SK-N-SH (cell line): ENCODE data around the gene TRIOBP. TPM values are rescaled to one million over a fixed set of nuclear protein-coding genes. Genes with fewer than 3 reads are reported as not detected.

ENCODE experiments used
- CTCF ChIA-PET: fragments of 300-600, 350-600 bp; formaldehyde crosslinking; extraction: SDS; loops from one replicate; lab custom pipeline; 2021; lab: Yijun Ruan, JAX
- POLR2A ChIA-PET: fragments of 350-600 bp; sonication (Branson Sonifier 250); formaldehyde crosslinking; extraction: SDS; loops from one replicate; lab custom pipeline; 2020; ENCODE audit warnings: antibody characterized with exemption, inconsistent platforms; lab: Yijun Ruan, JAX
- DNase-seq: peaks from one replicate; pipeline ENCODE4 v3.0.0; 2012
- H2AFZ ChIP-seq: fragments of 200-600 bp; sonication (generic); 2 replicates; pipeline ENCODE4 v1.8.1; 2016; ENCODE audit warnings: antibody characterized with exemption, mild to moderate bottlenecking, low read depth
- H3F3A ChIP-seq: fragments of 200-600 bp; sonication (generic); replicated peaks from 2 replicates; pipeline ENCODE3; 2016; ENCODE audit warnings: antibody characterized with exemption, mild to moderate bottlenecking; ENCODE audit not compliant: insufficient read depth
- H3K27ac ChIP-seq, 2 experiments: fragments of 200-500 bp in 1 of 2; fragments of 200-600 bp in 1 of 2; sonication (Bioruptor generic) in 1 of 2; sonication (generic), shearing (Covaris generic) in 1 of 2; 2 replicates each; pipeline versions ENCODE4 v1.5.1 to v1.6.1; 2014 to 2016; ENCODE audit warnings: low read depth in 2 of 2, inconsistent platforms in 1 of 2, low read length in 1 of 2, mild to moderate bottlenecking in 1 of 2, mixed read lengths in 1 of 2
- H3K27me3 ChIP-seq: fragments of 200-600 bp; sonication (generic), shearing (Covaris generic); 2 replicates; pipeline ENCODE4 v1.6.1; 2016; ENCODE audit warnings: mixed run types; ENCODE audit not compliant: insufficient read depth
- H3K36me3 ChIP-seq, 2 experiments: fragments of 200-500 bp in 1 of 2; fragments of 200-600 bp in 1 of 2; sonication (Bioruptor generic) in 1 of 2; sonication (generic) in 1 of 2; replicated peaks in 1 of 2; 2 replicates each; pipeline versions ENCODE3 to v1.5.1; 2014 to 2016; ENCODE audit warnings: low read length in 1 of 2, mild to moderate bottlenecking in 1 of 2; ENCODE audit not compliant: insufficient read depth in 2 of 2, control insufficient read depth in 1 of 2
- H3K4me1 ChIP-seq, 2 experiments: fragments of 200-500 bp in 1 of 2; fragments of 200-600 bp in 1 of 2; sonication (Bioruptor generic) in 1 of 2; sonication (generic), shearing (Covaris generic) in 1 of 2; 2 replicates each; pipeline versions ENCODE4 v1.5.1 to v1.6.1; 2014 to 2016; ENCODE audit warnings: low read depth in 1 of 2, low read length in 1 of 2, mixed run types in 1 of 2; ENCODE audit not compliant: insufficient read depth in 2 of 2, control insufficient read depth in 1 of 2
- H3K4me2 ChIP-seq: fragments of 200-600 bp; sonication (generic), shearing (Covaris generic); 2 replicates; pipeline ENCODE4 v1.6.1; 2017; ENCODE audit warnings: mixed run types
- H3K4me3 ChIP-seq, 2 experiments: fragments of 200-500 bp in 1 of 2; fragments of 200-600 bp in 1 of 2; sonication (Bioruptor generic) in 1 of 2; sonication (generic), shearing (Covaris generic) in 1 of 2; 2 replicates each; pipeline versions ENCODE4 v1.5.1 to v1.8.1; 2014 to 2016; ENCODE audit warnings: low read depth in 2 of 2, inconsistent platforms in 1 of 2, low read length in 1 of 2, mild to moderate bottlenecking in 1 of 2, mixed read lengths in 1 of 2, moderate library complexity in 1 of 2
- H3K79me2 ChIP-seq: fragments of 200-600 bp; sonication (generic); 2 replicates; pipeline ENCODE4 v1.8.1; 2017; ENCODE audit warnings: mild to moderate bottlenecking; ENCODE audit not compliant: insufficient read depth
- H3K9ac ChIP-seq: fragments of 200-600 bp; sonication (generic); 2 replicates; pipeline ENCODE4 v1.6.1; 2017; ENCODE audit warnings: mixed run types
- H3K9me2 ChIP-seq: fragments of 200-600 bp; sonication (generic); 2 replicates; pipeline ENCODE4 v1.6.1; 2017; ENCODE audit warnings: mixed run types
- H3K9me3 ChIP-seq: fragments of 200-600 bp; sonication (generic); 2 replicates; pipeline ENCODE4 v1.6.1; 2017; ENCODE audit warnings: mixed run types, mild to moderate bottlenecking, moderate library complexity
- H4K20me1 ChIP-seq: fragments of 200-600 bp; sonication (generic); 2 replicates; pipeline ENCODE4 v1.6.1; 2017; ENCODE audit warnings: mild to moderate bottlenecking, mixed run types; ENCODE audit not compliant: insufficient read depth
- CHD2 ChIP-seq: fragments of 150-350 bp; IDR thresholded peaks from 2 replicates; pipeline ENCODE4 v1.6.1; 2018; ENCODE audit warnings: low read length; ENCODE audit not compliant: partially characterized antibody
- EP300 ChIP-seq, 2 experiments: IDR thresholded peaks; 2 replicates each; pipeline versions ENCODE4 v1.4.0 to v1.6.1; 2012; ENCODE audit warnings: borderline replicate concordance in 1 of 2, low read depth in 1 of 2, low read length in 1 of 2
- EZH2phosphoT487 ChIP-seq: fragments of 200-600 bp; sonication (generic); IDR thresholded peaks from 2 replicates; pipeline ENCODE4 v1.6.1; 2017; ENCODE audit warnings: low read depth, mixed run types, mild to moderate bottlenecking, antibody characterized with exemption, moderate library complexity, borderline replicate concordance
- FOSL2 ChIP-seq: IDR thresholded peaks from 2 replicates; pipeline ENCODE4 v1.4.0; 2012; ENCODE audit warnings: low read depth, mild to moderate bottlenecking, moderate library complexity, borderline replicate concordance
- FOXJ3 ChIP-seq: sonication (generic); formaldehyde crosslinking; IDR thresholded peaks from 2 replicates; pipeline ENCODE4 v1.5.1; 2020; ENCODE audit warnings: mild to moderate bottlenecking, missing genetic modification reagents
- FOXM1 ChIP-seq: IDR thresholded peaks from 2 replicates; pipeline ENCODE4 v1.4.0; 2012; ENCODE audit warnings: low read depth, mild to moderate bottlenecking
- GABPA ChIP-seq: IDR thresholded peaks from 2 replicates; pipeline ENCODE4 v1.4.0; 2012; ENCODE audit warnings: low read depth, mild to moderate bottlenecking
- GATA2 ChIP-seq: sonication (generic); formaldehyde crosslinking; IDR thresholded peaks from 2 replicates; pipeline ENCODE4 v1.5.0; 2020; ENCODE audit warnings: mild to moderate bottlenecking, missing genetic modification reagents
- MXI1 ChIP-seq: IDR thresholded peaks from 2 replicates; pipeline ENCODE4 v1.6.1; 2012; ENCODE audit warnings: mild to moderate bottlenecking, low read depth, low read length, improper control_type of control experiment
- NRF1 ChIP-seq: IDR thresholded peaks from 2 replicates; pipeline ENCODE4 v1.6.1; 2012; ENCODE audit warnings: low read depth, mild to moderate bottlenecking, low read length
- RAD21 ChIP-seq: IDR thresholded peaks from 2 replicates; pipeline ENCODE4 v1.6.1; 2012; ENCODE audit warnings: mild to moderate bottlenecking, low read length
- RFX5 ChIP-seq: IDR thresholded peaks from 2 replicates; pipeline ENCODE4 v1.6.1; 2012; ENCODE audit warnings: mild to moderate bottlenecking, improper control_type of control experiment, low read length
- SMC3 ChIP-seq: IDR thresholded peaks from 2 replicates; pipeline ENCODE4 v1.6.1; 2012; ENCODE audit warnings: low read depth, low read length, improper control_type of control experiment
- TAF1 ChIP-seq: IDR thresholded peaks from 2 replicates; pipeline ENCODE4 v1.6.1; 2012; ENCODE audit warnings: low read depth, mild to moderate bottlenecking, low read length, moderate library complexity, borderline replicate concordance
- TCF12 ChIP-seq: IDR thresholded peaks from 2 replicates; pipeline ENCODE4 v1.4.0; 2012
- WGBS: methylation state at CpG from one replicate; pipeline ENCODE4 v1.1.6; 2017; ENCODE audit warnings: low lambda C conversion rate; 5-methylcytosine and 5-hydroxymethylcytosine counted together
- polyA plus RNA-seq, 3 experiments: library from polyadenylated mRNA; depleted of rRNA; stranded (reverse); fragments of >200 nt; gene quantifications; 2 replicates each; pipeline ENCODE4 v1.2.3, GENCODE V29; 2012
- TF ChIP-seq, protein P1 (sequence below): IDR thresholded peaks from 2 replicates; pipeline ENCODE4 v1.4.0; 2012; ENCODE audit warnings: low read depth
- TF ChIP-seq, protein P2 (sequence below): IDR thresholded peaks from 2 replicates; pipeline ENCODE4 v1.6.1; 2012; ENCODE audit warnings: mild to moderate bottlenecking, low read depth, low read length, moderate library complexity
- TF ChIP-seq, protein P3 (sequence below): IDR thresholded peaks from 2 replicates; pipeline ENCODE4 v1.4.0; 2012; ENCODE audit warnings: low read depth, borderline replicate concordance
- TF ChIP-seq, protein P4 (sequence below): IDR thresholded peaks from 2 replicates; pipeline ENCODE4; 2012
- TF ChIP-seq, protein P5 (sequence below): fragments of 150-350 bp; IDR thresholded peaks from 2 replicates; pipeline ENCODE4 v1.6.1; 2017; ENCODE audit warnings: antibody characterized with exemption, low read length, low read depth, borderline replicate concordance

TRIOBP gene
- polyA plus RNA-seq, 1 of the 3 experiments (the other 2 are of a cell fraction): 43.6 TPM

DNA sequence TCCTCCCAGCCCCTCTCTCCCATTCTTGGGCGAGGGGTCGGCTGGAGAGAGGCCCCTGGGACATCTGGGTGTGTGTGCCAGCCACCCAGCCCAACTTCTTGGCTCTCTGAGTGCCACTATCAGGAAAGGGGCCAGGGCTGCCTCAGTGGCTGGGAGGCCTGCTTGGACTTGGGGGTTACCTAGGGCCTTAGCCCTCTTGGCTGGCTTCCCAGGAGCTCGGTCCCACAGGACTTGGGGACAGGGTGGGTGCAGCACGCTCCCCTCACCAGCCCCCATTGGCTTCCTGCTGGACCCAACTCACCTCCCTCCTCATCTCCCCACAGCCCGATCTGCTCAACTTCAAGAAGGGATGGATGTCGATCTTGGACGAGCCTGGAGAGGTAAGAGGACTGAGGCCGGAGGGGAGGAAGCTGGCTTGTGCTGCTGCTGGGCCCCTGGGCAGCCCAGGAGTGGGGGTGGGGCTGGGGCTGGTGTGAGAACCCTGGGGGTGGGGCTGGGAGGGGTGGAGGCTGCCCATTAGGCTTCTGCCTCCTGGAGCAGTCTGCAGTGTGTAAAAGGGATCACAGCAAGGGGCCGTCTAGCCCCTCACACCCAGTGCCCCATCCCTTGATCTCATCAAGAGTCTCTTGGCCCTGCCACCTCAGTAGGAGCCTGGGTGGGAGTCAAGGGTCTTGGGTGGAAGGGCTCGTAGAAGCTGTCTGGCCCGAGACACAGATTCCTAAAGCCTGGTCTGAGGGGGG is 54.8 kb downstream of the TRIOBP start:
- WGBS: 50% methylated on average over 5 of the region's 11 CpGs
- peaks cover 26% of the 10 kb centered on the region for H3F3A ChIP-seq
- peak overlapping the region; percentile 77 to 96 for H3K27ac ChIP-seq
- H3K4me2 ChIP-seq: peak overlapping the region; percentile 71
- no peaks in the 10 kb centered on the region for H3K27me3 ChIP-seq
- H3K9ac ChIP-seq: peak overlapping the region; percentile 18; the same call in 1 of the 2 replicates
- no peaks in the 10 kb centered on the region for H3K9me2 ChIP-seq
- H3K4me1 ChIP-seq: peaks cover 40 to 57% of the 10 kb centered on the region in 2 experiments
- H2AFZ ChIP-seq: no peak overlapping the region
- 0 out of 4 replicates have a peak overlapping the region, but pooled peaks of 1 of the 2 experiments have one; percentile 1 for H3K4me3 ChIP-seq
- H3K79me2 ChIP-seq: peaks cover 77% of the 10 kb centered on the region
- peaks cover 47% of the 10 kb centered on the region for H4K20me1 ChIP-seq
- no peaks in the 10 kb centered on the region for H3K9me3 ChIP-seq
- no peak for DNase-seq
- CTCF ChIA-PET: interaction anchor here (0.8 to 2.6 kb wide), 14 partner anchors 11 to 144 kb away, joined by 3 to 12 read pairs (median 4); no protein-coding TSS in a partner anchor
- H3K36me3 ChIP-seq: peaks cover 8 to 21% of the 10 kb centered on the region in 2 experiments
- TF ChIP-seq SMC3: no peak
- TF ChIP-seq, protein P1, sequence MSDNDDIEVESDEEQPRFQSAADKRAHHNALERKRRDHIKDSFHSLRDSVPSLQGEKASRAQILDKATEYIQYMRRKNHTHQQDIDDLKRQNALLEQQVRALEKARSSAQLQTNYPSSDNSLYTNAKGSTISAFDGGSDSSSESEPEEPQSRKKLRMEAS: no peak
- TF ChIP-seq GABPA: no peak
- TF ChIP-seq TAF1: no peak
- TF ChIP-seq, protein P2, sequence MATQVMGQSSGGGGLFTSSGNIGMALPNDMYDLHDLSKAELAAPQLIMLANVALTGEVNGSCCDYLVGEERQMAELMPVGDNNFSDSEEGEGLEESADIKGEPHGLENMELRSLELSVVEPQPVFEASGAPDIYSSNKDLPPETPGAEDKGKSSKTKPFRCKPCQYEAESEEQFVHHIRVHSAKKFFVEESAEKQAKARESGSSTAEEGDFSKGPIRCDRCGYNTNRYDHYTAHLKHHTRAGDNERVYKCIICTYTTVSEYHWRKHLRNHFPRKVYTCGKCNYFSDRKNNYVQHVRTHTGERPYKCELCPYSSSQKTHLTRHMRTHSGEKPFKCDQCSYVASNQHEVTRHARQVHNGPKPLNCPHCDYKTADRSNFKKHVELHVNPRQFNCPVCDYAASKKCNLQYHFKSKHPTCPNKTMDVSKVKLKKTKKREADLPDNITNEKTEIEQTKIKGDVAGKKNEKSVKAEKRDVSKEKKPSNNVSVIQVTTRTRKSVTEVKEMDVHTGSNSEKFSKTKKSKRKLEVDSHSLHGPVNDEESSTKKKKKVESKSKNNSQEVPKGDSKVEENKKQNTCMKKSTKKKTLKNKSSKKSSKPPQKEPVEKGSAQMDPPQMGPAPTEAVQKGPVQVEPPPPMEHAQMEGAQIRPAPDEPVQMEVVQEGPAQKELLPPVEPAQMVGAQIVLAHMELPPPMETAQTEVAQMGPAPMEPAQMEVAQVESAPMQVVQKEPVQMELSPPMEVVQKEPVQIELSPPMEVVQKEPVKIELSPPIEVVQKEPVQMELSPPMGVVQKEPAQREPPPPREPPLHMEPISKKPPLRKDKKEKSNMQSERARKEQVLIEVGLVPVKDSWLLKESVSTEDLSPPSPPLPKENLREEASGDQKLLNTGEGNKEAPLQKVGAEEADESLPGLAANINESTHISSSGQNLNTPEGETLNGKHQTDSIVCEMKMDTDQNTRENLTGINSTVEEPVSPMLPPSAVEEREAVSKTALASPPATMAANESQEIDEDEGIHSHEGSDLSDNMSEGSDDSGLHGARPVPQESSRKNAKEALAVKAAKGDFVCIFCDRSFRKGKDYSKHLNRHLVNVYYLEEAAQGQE: no peak
- TF ChIP-seq, protein P3, sequence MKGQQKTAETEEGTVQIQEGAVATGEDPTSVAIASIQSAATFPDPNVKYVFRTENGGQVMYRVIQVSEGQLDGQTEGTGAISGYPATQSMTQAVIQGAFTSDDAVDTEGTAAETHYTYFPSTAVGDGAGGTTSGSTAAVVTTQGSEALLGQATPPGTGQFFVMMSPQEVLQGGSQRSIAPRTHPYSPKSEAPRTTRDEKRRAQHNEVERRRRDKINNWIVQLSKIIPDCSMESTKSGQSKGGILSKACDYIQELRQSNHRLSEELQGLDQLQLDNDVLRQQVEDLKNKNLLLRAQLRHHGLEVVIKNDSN: no peak
- TF ChIP-seq, protein P4, sequence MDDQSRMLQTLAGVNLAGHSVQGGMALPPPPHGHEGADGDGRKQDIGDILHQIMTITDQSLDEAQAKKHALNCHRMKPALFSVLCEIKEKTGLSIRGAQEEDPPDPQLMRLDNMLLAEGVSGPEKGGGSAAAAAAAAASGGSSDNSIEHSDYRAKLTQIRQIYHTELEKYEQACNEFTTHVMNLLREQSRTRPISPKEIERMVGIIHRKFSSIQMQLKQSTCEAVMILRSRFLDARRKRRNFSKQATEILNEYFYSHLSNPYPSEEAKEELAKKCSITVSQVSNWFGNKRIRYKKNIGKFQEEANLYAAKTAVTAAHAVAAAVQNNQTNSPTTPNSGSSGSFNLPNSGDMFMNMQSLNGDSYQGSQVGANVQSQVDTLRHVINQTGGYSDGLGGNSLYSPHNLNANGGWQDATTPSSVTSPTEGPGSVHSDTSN: no peak
- TF ChIP-seq RFX5: no peak
- TF ChIP-seq MXI1: no peak
- TF ChIP-seq EP300 (IDR thresholded peaks at IDR 0.05; ENCODE audit: borderline replicate concordance in 1 of 2, low read depth in 1 of 2, low read length in 1 of 2): no peak
- no peak for TF ChIP-seq NRF1
- TF ChIP-seq, protein P5, sequence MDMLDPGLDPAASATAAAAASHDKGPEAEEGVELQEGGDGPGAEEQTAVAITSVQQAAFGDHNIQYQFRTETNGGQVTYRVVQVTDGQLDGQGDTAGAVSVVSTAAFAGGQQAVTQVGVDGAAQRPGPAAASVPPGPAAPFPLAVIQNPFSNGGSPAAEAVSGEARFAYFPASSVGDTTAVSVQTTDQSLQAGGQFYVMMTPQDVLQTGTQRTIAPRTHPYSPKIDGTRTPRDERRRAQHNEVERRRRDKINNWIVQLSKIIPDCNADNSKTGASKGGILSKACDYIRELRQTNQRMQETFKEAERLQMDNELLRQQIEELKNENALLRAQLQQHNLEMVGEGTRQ: no peak
- TF ChIP-seq FOXJ3 (CRISPR knock-in tag): no peak
- TF ChIP-seq GATA2 (CRISPR knock-in tag): no peak
- no peak for TF ChIP-seq TCF12
- no peak for TF ChIP-seq FOXM1
- TF ChIP-seq RAD21: no peak
- no peak for TF ChIP-seq CHD2
- no peak for TF ChIP-seq FOSL2
- TF ChIP-seq EZH2phosphoT487: no peak
- POLR2A ChIA-PET: interaction anchor here (1.0 to 2.1 kb wide), 5 partner anchors 11 to 104 kb away, joined by 3 to 9 read pairs (median 4); a partner anchor contains a TSS
